Prostate gland (tissue), 2 donors: ENCODE data around the gene RGS17.

Source experiments
- CTCF ChIP-seq, 4 experiments: fragments of 200-600 bp in 2 of 4; fragments of 450-650 bp in 2 of 4; sonication (generic) in 2 of 4; IDR thresholded peaks; 1 replicate in 3 of 4; 2 replicates in 1 of 4; pipeline ENCODE4 v1.5.1; 2016 to 2019; ENCODE audit warnings: antibody characterized with exemption in 4 of 4, mild to moderate bottlenecking in 2 of 4, moderate library complexity in 2 of 4
- POLR2A ChIP-seq: fragments of 450-650 bp; IDR thresholded peaks from one replicate; pipeline ENCODE4 v1.6.1; 2016; ENCODE audit warnings: antibody characterized with exemption, mild to moderate bottlenecking

- TF ChIP-seq CTCF (IDR thresholded peaks at IDR 0.05) = no peak
- TF ChIP-seq POLR2A = no peak
Measured at GRCh38 chr6:152959333-152959732, 171.7 kb downstream of the RGS17 start.
